Measurements from ENCODE around the gene PTPRU.

DNA sequence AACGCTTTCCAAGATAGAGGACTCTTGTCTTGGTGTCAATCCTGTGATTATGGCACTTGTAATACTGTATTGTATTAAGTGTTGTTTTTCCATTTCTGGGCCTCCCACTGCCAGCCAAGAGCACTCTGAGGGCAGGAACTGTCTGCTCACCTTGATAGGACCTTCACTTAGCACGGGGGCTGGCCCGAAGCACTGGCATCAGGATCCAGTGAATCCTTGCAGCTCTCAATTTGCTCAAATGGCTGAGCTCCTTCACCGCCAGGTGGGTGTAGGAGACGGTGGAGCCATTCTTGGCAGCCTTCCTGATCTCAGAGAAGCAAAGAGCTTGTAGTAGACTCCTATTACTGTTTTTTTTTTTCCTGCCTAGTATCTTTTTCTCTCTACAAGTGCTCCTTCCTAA, 23.3 kb upstream of the PTPRU start:
- TF ChIP-seq POLR2AphosphoS5 (IDR thresholded peaks at IDR 0.05; ENCODE audit: low read depth, low read length): no peak
- TF ChIP-seq, protein P1, sequence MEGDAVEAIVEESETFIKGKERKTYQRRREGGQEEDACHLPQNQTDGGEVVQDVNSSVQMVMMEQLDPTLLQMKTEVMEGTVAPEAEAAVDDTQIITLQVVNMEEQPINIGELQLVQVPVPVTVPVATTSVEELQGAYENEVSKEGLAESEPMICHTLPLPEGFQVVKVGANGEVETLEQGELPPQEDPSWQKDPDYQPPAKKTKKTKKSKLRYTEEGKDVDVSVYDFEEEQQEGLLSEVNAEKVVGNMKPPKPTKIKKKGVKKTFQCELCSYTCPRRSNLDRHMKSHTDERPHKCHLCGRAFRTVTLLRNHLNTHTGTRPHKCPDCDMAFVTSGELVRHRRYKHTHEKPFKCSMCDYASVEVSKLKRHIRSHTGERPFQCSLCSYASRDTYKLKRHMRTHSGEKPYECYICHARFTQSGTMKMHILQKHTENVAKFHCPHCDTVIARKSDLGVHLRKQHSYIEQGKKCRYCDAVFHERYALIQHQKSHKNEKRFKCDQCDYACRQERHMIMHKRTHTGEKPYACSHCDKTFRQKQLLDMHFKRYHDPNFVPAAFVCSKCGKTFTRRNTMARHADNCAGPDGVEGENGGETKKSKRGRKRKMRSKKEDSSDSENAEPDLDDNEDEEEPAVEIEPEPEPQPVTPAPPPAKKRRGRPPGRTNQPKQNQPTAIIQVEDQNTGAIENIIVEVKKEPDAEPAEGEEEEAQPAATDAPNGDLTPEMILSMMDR (IDR thresholded peaks at IDR 0.05): no peak
- TF ChIP-seq TCF7L2 (IDR thresholded peaks at IDR 0.05; ENCODE audit: low read depth, low read length): no peak
- TF ChIP-seq, protein P2, sequence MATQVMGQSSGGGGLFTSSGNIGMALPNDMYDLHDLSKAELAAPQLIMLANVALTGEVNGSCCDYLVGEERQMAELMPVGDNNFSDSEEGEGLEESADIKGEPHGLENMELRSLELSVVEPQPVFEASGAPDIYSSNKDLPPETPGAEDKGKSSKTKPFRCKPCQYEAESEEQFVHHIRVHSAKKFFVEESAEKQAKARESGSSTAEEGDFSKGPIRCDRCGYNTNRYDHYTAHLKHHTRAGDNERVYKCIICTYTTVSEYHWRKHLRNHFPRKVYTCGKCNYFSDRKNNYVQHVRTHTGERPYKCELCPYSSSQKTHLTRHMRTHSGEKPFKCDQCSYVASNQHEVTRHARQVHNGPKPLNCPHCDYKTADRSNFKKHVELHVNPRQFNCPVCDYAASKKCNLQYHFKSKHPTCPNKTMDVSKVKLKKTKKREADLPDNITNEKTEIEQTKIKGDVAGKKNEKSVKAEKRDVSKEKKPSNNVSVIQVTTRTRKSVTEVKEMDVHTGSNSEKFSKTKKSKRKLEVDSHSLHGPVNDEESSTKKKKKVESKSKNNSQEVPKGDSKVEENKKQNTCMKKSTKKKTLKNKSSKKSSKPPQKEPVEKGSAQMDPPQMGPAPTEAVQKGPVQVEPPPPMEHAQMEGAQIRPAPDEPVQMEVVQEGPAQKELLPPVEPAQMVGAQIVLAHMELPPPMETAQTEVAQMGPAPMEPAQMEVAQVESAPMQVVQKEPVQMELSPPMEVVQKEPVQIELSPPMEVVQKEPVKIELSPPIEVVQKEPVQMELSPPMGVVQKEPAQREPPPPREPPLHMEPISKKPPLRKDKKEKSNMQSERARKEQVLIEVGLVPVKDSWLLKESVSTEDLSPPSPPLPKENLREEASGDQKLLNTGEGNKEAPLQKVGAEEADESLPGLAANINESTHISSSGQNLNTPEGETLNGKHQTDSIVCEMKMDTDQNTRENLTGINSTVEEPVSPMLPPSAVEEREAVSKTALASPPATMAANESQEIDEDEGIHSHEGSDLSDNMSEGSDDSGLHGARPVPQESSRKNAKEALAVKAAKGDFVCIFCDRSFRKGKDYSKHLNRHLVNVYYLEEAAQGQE (IDR thresholded peaks at IDR 0.05; ENCODE audit: insufficient read depth in 1 of 2, low read depth in 2 of 2, low read length in 1 of 2): no peak
- TF ChIP-seq SIN3A (IDR thresholded peaks at IDR 0.05; ENCODE audit: borderline replicate concordance, insufficient read depth, low read depth, low read length): no peak
